Activated T-cell treated with anti-CD3 and anti-CD28 coated beads for 1 hour (primary cell): Measurements from ENCODE around the gene GPR135.
A peak's percentile ranks its signal among the peaks of the same experiment; 100 is the strongest.

Experiments
- DNase-seq: peaks from one replicate; pipeline ENCODE4 v3.0.0-alpha.2; 2020; ENCODE audit warnings: low read depth

GPR135 gene, protein sequence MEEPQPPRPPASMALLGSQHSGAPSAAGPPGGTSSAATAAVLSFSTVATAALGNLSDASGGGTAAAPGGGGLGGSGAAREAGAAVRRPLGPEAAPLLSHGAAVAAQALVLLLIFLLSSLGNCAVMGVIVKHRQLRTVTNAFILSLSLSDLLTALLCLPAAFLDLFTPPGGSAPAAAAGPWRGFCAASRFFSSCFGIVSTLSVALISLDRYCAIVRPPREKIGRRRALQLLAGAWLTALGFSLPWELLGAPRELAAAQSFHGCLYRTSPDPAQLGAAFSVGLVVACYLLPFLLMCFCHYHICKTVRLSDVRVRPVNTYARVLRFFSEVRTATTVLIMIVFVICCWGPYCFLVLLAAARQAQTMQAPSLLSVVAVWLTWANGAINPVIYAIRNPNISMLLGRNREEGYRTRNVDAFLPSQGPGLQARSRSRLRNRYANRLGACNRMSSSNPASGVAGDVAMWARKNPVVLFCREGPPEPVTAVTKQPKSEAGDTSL

DNA sequence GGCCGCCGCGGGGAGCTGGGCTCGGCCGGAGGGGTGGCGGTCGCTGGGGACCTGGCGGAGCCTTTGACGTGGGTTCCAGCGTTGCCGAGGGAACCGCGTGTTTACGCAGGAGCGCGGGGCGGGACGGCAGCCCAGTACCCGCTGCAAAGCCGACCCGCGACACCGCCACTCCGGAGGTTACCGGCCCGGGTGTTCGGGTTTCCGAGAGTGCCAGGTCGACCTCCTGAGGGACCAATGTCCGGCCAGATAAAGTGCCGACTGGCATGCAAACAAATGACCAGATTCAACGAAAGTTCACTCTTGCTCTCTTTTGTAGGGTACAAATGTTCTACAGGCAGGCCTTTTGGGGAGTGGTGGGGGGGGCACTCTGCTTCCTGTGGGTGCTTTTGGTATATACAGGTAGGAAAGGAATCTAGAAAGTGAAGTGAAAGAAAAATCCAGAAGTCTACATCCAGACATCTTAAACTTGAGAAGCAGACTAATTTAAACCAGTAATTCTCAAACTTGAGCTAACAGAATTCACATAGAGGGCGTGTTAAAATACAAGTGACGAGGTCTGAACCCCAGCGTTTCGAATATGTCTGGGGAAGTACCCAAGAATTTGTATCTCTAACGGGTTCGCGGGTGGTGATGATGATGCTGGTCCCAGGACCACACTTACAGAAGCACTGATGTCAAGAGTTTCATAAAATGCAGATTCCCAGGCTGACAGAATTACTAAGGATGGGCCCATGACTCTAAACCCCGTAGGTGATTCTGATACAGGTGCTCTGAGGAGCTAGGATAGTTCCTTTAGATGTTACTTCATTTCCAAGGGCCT, at the start of gene GPR135:
TSS of gene GPR135 (minus strand) at position 65 of the 820 bp plus-strand sequence. CDS start 154 bp downstream, outside the sequence.
- DNase-seq: no peak

DNA sequence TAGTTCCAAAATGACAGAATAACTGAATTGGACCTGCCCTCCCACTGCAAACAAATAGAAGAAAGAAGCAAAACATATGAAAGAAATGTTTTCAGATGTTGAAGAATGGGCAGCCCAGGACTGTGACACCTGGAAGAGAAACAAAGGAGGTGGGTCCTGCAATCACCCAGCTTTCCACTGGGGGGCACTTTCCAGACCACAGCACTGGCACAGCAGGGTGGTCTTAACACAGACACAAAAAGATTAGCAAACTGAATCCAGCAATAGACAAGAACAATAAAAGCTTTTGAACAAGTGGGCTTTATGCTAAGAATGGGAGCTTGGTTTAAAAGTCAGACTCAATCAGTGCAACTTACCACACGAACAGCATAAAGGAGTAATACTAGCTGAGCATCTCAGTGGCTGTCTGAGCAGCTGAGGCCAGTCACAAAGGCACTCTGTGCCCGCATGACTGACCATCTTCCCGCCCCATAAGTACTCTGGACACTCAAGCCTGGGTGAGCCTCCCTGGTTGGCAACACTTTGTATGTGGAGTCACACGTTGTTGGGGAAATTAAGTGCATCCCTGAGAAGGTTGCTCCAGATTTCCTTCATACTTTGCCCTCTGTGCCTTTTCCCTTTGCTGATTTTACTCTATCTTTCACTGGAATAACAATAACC, 46.9 kb upstream of the GPR135 start:
- no peak for DNase-seq

DNA sequence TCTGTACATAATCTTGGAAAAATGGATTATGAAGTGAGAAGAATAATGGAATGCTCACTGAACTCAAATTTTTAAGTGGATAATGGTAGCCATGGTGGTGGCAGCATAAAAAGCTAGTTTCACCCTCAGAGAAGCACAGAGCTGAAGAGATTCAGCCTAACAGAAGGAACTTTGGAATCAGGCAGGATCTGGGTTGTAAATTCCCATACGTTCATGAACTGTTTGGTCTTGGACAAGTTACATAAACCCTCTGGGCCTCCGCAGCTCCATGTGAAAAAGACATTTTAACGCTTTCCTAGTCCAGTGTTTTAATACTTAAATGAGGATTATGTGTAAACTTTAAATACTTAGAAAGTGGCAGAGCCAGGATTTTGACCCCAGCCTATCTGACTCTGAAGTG, 45.8 kb upstream of the GPR135 start:
- DNase-seq: no peak

DNA sequence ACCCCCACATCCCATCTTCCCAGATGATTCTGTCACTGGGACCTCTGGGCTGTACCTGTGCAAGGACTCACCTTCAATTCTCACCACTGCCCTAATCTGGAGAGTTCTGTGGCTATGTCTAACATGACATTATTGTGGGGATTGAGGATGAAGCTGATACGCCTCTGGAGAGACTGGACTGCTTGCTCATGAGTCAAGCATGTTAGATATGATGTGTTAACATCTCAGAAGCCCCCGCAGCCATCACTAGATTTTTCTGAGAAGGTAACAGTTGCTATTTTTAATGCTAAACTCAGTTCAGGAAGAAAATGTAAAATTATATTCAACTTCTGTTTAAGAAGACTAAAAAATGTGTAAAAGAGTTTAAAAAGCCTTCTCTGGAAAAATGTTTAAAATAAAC, 44.8 kb upstream of the GPR135 start:
- no peak for DNase-seq

DNA sequence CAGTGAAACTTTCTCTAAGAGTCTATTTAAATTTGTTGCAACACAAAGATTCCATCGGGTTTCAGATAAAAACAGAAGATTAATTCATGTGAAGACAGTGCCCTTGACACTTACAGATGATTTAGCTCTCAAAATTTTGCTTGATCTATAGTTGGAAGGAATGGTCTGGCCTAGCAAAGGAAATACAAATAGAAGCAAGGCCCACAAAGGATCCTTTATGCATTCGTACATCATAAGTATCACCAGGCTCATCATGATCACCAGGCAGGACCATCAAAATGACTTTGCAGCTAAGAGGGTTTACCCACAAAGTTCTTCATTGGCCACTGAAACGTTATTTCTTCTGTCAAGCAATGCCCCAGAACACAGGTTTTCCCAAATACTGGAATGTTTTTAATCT, 43.9 kb upstream of the GPR135 start:
- no peak for DNase-seq

DNA sequence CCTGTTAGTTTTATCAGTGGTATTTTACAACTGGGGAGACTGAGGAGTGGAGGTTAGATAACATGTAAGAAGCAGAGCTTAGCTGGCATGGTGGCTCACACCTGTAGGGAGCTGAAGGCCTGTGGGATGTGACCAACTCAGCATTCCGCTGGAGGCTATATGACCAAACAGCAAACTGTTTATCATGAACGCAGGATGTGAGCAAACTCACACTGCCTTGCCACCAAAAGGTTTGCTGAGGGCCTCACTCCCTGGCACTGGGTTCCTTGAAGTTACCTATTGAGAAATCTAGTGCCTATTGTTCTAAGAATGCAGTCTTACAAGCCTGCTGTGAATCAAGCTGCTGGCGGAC, 42.5 kb upstream of the GPR135 start:
- DNase-seq: no peak

DNA sequence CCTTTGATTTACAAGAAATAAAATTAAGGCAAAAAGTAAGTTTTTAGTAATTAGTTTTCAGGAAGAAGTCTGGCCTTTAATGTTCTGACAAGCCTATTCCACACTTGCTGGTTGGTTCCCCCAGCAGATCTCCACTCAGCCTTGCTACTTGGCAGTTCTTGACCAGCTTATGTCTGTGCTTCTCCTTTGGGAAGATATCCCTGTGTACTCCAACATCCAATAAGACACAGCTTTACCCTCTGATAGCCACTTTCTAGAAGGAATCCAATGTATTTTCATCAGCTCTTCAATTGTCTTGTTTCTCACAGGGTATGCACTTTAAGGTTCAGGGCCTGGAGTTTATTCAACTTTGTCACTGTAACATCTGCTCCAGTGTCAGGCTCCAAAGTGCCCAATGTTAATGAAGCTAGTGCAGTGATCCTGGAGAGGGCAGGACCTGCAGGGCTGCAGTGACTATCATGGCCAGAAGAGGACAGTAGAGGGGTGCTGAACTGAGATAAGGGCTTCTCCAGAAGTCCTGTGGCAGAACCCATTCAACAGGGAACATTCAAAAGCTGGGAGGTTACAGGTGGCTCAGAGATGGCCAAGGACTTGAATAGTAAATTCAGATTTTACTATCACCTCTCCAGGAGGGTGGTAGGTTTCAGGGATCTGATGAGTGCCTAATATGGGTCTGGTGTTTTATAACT, 42.0 kb upstream of the GPR135 start:
- DNase-seq: peak; percentile 19

DNA sequence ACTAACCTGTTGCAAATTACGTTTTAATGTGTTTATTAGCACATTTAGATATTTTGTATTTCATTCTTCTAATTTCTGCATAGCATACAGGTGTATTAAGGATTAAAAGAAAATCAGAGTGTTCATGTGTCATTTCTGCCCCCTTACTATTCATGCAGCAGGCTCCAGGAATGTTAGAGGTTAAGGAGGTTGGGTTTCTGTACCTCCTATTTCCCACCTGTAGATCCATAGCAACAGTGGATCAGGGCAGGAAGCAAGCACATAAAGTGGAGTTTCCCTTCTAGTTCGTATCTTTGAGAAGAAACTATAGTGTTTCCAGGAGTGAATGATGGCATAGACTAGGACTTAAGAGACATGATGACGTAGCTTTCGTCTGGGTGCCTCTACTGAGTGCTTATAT, 38.1 kb upstream of the GPR135 start:
- no peak for DNase-seq

DNA sequence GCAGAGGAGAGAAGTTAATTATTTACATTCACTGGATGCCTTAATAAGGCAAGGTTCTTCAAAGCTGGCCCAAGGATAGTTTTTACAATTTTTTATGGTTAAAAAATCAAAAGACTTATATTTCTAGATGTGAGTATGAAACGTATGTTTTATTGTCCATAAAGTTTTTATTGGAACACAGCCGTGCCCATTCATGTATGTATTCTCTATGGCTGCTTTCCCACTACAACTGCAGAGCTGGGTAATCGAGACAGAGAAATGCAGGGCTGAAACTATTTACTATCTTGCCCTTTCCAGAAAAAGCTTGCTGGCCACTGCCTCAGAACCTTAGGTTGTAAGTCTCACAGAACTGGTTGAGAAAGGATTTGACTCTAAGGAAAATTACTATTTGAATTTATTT, 35.6 kb upstream of the GPR135 start:
- DNase-seq: no peak

DNA sequence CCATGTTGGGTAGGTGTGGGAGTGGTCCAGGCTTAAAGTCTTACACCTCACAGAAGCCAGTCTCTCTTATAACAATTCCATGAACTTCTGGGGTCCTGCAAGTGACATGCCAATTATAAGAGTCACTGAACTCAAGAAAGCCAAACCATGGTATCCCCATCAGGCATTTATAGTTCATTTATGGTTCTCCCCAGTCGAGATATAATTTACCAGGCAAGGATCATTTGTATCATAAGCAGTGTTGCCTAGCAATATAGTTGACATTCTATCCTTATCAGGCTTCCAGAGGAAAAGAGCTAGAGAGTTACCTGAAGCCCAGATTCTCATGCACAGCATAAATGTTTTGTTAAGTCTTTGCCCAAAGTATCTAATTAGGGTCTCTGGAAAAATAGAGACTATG, 27.2 kb upstream of the GPR135 start:
- DNase-seq: no peak

DNA sequence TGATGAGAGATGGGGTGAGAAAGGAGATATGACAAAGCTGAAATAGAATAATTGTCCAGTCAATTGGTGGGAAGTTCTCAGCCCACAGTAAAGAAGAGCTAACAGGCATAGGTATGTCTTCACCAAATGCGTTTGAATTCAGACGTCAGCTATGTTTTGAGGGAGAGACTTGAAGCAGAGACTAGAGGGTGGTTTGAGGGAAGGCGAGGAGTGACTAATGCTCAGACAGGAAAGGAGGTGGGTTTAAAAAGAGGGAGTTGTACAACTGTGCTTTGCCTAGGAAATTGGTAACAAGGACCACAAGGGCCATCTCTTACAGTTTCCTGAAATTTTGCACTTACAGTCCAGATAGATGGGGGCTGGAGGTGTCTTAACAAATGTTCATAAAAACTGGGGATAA, 25.6 kb upstream of the GPR135 start:
- no peak for DNase-seq

DNA sequence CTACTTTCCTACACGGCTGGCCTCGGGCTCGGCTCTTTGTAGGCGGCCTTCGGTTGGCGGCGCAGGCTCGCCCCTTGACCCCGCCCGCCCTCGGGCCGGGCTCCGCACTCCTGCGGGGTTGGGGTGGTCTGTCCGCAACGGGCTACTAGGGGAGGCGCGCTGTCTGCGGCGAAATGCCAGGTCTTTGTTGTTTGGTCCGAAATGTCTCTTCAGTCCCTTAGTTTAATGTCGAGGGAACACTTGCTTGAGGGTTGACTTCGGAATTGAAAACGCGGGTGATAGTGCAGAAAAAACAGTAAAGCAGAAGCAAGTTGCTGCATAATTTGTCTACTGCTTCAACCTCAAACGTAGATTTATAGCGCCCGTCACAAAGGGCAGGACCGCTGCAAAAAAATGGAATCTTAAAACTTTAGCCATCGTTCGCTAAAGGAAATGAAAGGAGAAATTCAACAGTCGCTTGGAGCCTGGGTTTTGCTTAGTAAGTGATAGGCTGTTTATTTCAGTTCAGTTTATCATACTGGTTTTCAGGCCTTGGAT, 19.5 kb upstream of the GPR135 start:
- DNase-seq: no peak

DNA sequence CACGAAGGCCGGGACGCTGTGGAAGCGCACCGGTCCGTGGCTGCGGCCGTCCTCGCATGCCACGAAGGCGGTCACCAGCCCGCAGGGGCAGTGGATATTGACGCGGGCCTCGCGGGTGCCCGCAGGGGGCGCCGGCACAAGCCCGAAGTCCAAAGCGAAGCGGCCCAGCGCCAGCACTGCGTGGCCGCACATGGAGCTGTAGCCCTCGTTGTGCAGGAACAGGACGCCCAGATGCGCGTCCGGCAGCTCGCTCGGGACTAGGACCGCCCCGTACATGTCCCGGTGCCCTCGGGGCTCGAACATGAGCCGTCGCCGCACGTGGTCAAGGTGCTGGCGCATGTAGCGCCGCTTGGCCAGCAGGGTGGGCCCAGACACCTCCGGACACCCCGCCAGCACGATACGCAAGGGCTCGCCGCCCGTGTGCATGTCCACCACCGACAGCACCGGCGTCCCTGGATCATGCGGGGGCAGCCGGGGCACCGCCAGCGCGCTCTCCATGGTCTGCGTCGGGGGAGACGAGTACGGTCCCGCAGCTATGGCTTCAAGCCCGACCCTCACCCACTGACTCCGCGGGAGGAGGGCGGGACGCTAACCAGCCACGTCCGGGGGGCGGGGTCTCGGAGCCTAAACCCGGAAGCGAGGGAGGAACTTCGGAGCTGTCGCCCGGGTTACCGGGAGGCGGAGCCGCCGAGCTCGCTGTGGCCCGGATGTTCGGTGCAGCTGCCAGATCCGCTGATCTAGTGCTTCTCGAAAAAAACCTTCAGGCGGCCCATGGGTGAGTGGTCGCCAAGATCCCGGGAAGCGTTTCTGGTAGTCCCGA, 18.8 kb upstream of the GPR135 start, which contains the start of the genes JKAMP and L3HYPDH:
TSS of gene JKAMP (plus strand) at position 699 of the 820 bp plus-strand sequence. CDS start at position 772, 73 bp downstream.
TSS of gene L3HYPDH (minus strand) at position 590 of the 820 bp plus-strand sequence. CDS start at position 498, 92 bp downstream.
- peak; percentile 97 for DNase-seq

DNA sequence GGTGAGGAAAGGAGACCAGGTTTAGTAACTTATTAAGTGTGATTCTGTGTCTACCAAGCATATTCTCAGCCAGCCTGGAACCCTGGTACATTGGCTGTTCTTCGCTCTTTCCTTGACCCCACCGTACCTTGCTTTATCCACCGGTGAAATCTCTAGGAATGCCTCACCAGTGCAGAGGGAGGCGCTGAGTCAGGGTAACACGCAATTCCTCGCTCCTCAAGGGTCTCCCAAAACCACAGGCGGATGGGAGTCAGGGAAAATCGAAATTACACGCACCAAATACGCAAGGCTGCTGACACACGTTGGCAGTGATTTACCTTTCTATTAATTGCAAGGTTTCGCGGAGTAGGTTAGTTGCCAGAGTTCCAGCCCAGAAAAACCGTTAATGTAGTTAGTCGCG, 18.2 kb upstream of the GPR135 start:
- no peak for DNase-seq

DNA sequence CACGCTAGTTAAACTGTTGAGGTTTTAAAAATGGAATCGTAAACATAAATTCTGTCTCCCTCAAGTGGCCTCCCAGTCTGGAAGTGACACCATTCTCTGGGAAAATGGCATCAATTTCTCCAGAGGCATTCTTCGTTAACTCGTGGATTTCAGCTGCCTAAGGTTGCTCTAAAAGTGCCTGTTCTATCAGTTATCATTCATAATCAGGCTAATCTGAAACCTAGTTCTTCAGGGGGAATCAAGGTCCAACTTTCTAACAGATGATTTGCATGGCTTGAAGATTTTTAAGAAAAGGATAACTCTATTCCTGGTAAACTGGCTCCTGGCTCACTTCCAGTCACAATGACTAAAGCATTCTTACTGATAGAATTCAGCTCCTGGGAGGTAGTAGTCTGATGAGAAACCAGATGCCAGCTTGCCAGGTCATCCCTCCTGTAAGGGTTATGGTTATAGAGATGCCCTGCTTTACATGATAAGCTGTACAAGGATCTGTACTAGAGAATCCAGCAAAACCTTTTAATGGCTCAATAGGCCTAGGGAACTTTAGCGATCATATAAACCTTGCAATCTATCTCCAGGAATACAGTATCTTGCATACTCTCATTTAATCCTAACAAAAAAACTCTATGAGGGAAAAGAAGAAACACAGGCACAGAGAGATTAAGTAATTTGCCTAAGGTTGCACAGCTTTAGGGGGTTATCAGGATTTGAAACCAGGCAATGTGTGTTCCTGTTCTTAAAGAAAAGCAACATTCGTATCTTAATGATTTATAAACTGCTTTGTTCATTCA, 17.6 kb upstream of the GPR135 start:
- no peak for DNase-seq

DNA sequence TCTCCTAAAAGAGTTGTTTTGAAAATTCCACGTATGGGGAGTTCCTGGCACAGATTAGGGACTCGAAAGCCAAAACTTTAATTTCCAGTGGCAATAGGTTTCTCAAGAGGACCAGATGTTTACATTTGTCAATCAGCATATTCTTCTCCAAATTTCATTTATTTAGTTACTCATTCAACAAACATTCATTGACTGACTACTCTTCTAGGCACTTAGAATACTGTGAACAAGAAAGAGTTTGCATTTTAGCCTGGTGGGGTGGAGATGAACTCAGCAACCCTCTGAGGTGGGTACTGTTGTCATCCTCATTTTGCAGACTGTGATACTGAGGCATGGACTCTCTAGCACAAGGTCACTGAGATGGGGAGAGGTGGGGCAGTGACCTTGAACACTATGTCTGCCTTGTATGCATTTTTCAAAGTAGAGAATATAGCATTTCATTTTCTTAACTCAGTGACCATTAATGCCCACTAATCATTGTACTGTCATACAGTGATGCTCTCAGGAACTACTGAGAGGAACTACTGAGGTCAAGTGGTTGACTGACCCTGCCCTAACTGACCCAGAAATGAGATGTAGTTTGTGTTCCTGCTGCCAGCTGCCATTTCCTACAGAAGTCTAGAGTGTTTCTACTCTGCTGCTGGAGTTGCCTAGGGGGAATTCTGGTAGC, 16.8 kb upstream of the GPR135 start:
- DNase-seq: no peak

DNA sequence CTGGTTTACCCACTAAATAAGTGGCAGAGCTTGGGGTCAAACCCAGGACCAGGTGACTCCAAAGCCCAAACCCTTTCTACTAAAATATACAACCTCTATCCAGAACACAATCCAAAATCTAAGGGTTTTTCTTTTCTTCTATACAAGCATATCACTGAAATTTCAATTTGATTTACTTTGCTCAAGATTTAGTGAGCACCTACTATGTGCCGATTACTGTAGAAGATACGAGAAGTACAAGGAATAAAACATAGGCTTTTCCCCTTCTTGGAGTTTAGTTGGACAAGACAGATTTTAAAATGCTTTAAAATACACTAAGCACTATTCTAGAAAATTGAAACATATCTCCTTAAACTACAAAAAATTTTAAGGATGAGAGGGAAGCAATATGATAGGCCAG, 16.2 kb upstream of the GPR135 start:
- no peak for DNase-seq

DNA sequence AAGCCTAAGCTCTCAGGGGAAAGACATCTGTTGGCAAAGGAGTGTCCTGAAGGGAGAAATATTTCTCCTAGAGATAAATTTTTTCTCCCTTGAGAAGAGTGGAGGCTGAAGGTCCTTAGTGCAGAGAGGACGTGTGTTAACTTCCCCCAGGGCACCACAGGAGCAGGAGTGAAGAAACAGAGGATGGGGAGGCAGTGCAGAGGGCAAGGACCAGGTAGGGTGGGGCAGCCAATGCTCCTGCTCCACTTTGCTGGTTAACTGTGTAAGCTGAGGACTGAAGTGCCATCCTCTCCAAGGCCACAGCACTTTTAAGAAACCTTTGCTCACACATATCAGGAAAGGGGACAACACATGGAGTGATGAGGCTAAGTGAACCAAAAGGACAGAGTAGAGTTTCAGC, 15.0 kb upstream of the GPR135 start:
- no peak for DNase-seq

DNA sequence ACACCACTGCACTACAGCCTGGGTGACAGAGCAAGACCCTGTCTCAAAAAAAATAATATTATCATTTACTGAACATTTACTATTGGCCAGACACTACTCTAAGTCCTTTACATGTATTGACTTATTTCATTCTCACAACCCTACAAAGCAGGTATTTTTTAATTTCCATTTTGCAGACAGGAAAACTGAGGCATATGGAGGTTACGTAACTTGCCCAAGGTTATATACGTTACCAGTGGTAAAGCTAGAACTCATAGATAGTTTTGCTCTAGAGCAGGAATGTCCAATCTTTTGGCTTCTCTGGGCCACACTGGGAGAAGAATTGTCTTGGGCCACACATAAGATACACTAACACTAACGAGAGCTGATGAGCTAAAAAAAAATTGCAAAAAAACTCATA, 13.4 kb upstream of the GPR135 start:
- no peak for DNase-seq
